HepG2 (cell line): ENCODE results near the gene IST1. TPM values are rescaled to one million over a fixed set of nuclear protein-coding genes. Genes with fewer than 3 reads are reported as not detected.

Experiments used
- ATF7 ChIP-seq, 2 experiments: fragments of 450-650 bp in 1 of 2; sonication (generic) in 1 of 2; formaldehyde crosslinking in 1 of 2; IDR thresholded peaks; 2 replicates each; pipeline versions ENCODE4 v1.4.0 to v1.6.1; 2016 to 2020; ENCODE audit warnings: antibody characterized with exemption in 1 of 2, mild to moderate bottlenecking in 1 of 2, missing genetic modification reagents in 1 of 2
- CBFB ChIP-seq: sonication (generic); formaldehyde crosslinking; IDR thresholded peaks from 2 replicates; pipeline ENCODE4 v1.4.0; 2020; ENCODE audit warnings: missing genetic modification reagents
- CC2D1A ChIP-seq: sonication (generic); formaldehyde crosslinking; IDR thresholded peaks from 2 replicates; pipeline ENCODE4 v1.8.1; 2023; ENCODE audit warnings: mild to moderate bottlenecking, missing genetic modification reagents
- EP300 ChIP-seq, 3 experiments: sonication (generic) in 1 of 3; formaldehyde crosslinking in 1 of 3; IDR thresholded peaks; 2 replicates each; pipeline versions ENCODE4 v1.5.1 to v1.6.1; 2011 to 2020; ENCODE audit warnings: low read depth in 2 of 3, low read length in 2 of 3, borderline replicate concordance in 1 of 3, improper control_type of control experiment in 1 of 3, mild to moderate bottlenecking in 1 of 3, missing genetic modification reagents in 1 of 3, moderate library complexity in 1 of 3
- HIVEP1 ChIP-seq: sonication (generic); formaldehyde crosslinking; IDR thresholded peaks from 2 replicates; pipeline ENCODE4 v1.4.0; 2020; ENCODE audit warnings: mild to moderate bottlenecking, missing genetic modification reagents
- HNF4G ChIP-seq, 2 experiments: sonication (generic) in 1 of 2; formaldehyde crosslinking in 1 of 2; IDR thresholded peaks; 2 replicates each; pipeline versions ENCODE4 v1.4.0 to v1.6.1; 2011 to 2020; ENCODE audit warnings: borderline replicate concordance in 2 of 2, low read depth in 2 of 2, mild to moderate bottlenecking in 2 of 2, low read length in 1 of 2, missing genetic modification reagents in 1 of 2, moderate library complexity in 1 of 2
- KLF9 ChIP-seq: IDR thresholded peaks from 2 replicates; pipeline ENCODE4 v1.6.1; 2016; ENCODE audit warnings: low read depth
- MED13 ChIP-seq: sonication (generic); formaldehyde crosslinking; IDR thresholded peaks from 2 replicates; pipeline ENCODE4 v1.5.0; 2020; ENCODE audit warnings: missing genetic modification reagents
- POGZ ChIP-seq: sonication (generic); formaldehyde crosslinking; IDR thresholded peaks from 2 replicates; pipeline ENCODE4 v1.4.0; 2020; ENCODE audit warnings: mild to moderate bottlenecking, missing genetic modification reagents
- SAP130 ChIP-seq: IDR thresholded peaks from 2 replicates; pipeline ENCODE4 v1.6.1; 2016; ENCODE audit warnings: low read depth
- TBL1XR1 ChIP-seq: fragments of 150-350 bp; IDR thresholded peaks from 2 replicates; pipeline ENCODE4 v1.6.1; 2014; ENCODE audit warnings: borderline replicate concordance, low read length; ENCODE audit not compliant: partially characterized antibody
- TFDP1 ChIP-seq: IDR thresholded peaks from 2 replicates; pipeline ENCODE4 v1.6.1; 2016; ENCODE audit warnings: missing compliant biosample characterization, missing genetic modification reagents, borderline replicate concordance
- ZNF12 ChIP-seq: sonication (generic); formaldehyde crosslinking; IDR thresholded peaks from 2 replicates; pipeline ENCODE4 v1.5.0; 2020; ENCODE audit warnings: missing genetic modification reagents
- ZNF431 ChIP-seq: sonication (generic); formaldehyde crosslinking; IDR thresholded peaks from 2 replicates; pipeline ENCODE4 v1.9.0; 2022; ENCODE audit warnings: missing genetic modification reagents, low read depth, mild to moderate bottlenecking, borderline replicate concordance
- ZNF547 ChIP-seq: sonication (generic); formaldehyde crosslinking; IDR thresholded peaks from 2 replicates; pipeline ENCODE4 v1.5.1; 2020; ENCODE audit warnings: mild to moderate bottlenecking, missing genetic modification reagents
- ZNF775 ChIP-seq: sonication (generic); formaldehyde crosslinking; IDR thresholded peaks from 2 replicates; pipeline ENCODE4 v1.4.0; 2020; ENCODE audit warnings: missing genetic modification reagents, mild to moderate bottlenecking, moderate library complexity, borderline replicate concordance
- polyA plus RNA-seq, 8 experiments: library from polyadenylated mRNA; depleted of rRNA in 3 of 8; stranded (reverse) in 7 of 8; unstranded in 1 of 8; fragments of >200 nt; fragmentation: Illumina TruSeq in 4 of 8; extraction: Trizol in 4 of 8; gene quantifications; 2 replicates each; pipeline versions ENCODE4 v1.2.1 to v1.2.3, GENCODE V29; 2011 to 2016; ENCODE audit warnings: low read depth in 4 of 8, missing spikeins in 1 of 8, mixed read lengths in 1 of 8; ENCODE audit not compliant: insufficient read depth in 1 of 8
- total RNA-seq, 5 experiments: library from RNA; depleted of rRNA; stranded (reverse); fragments of >200 nt; fragmentation: Illumina TruSeq; extraction: Trizol; gene quantifications; 2 replicates each; pipeline ENCODE4 v1.2.3, GENCODE V29; 2016; ENCODE audit warnings: low read depth in 1 of 5
- TF ChIP-seq, protein P1 (sequence below): sonication (generic); formaldehyde crosslinking; IDR thresholded peaks from 2 replicates; pipeline ENCODE4 v1.4.0; 2020; ENCODE audit warnings: missing genetic modification reagents, borderline replicate concordance
- TF ChIP-seq, protein P2 (sequence below): sonication (generic); formaldehyde crosslinking; IDR thresholded peaks from 2 replicates; pipeline ENCODE4 v1.4.0; 2020; ENCODE audit warnings: missing genetic modification reagents, borderline replicate concordance
- TF ChIP-seq, protein P3 (sequence below): fragments of 450-650 bp; IDR thresholded peaks from 2 replicates; pipeline ENCODE4 v1.6.1; 2016

Gene IST1
- total and polyA plus RNA-seq, 2 of the 13 experiments (the other 11 are each of a cell fraction or from before 2014, with no cell fraction given) = 346 to 415 TPM

DNA sequence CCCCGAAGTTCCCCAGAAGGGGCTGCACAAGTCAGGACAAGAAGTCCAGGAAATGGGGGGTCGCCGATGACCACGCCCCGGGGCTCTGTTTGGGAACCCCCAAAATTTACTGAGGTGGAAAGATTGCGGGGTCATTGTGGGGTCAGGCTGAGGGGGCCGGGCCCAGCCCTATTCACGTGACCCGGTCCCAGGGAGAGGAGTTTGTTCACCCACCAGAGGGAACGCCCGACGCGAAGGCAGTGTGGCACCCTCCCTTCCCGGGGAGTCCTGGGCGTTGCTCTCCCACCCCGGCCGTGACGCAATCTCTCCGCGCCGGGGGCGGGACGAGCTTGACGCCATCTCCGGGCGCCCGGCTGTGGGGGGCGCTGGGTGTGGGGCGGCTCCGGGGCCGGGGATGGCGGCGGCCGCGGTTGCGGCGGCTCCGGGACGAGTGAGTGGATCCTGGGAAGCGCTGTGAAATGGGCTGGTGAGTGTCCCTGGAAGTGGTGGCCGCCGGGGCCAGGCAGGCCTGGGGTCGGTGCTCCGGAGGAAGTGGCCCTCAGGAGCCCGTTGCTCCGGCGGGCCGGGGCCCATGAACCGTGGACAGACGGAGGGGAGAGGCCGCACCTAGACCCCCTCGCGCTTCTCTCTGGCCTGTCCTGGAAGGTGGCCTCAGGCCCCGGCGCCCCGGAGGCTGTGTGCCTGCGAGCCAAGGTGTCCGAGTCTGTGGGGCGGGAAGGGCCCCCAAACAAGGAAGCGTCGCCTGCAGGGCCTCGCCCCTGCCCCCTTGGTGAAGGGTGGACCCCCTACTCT, 49.5 kb upstream of the IST1 start, which contains the start of gene ATXN1L (continued):
- TF ChIP-seq MED13 (peak; percentile 62; the same call in 1 of the 2 replicates), KLF9 (CRISPR knock-in tag) (no peak), HIVEP1 (CRISPR knock-in tag) (no peak; the same call in 1 of the 2 replicates), TFDP1 (CRISPR knock-in tag) (peak; percentile 47; the same call in 1 of the 2 replicates), ATF7 (IDR thresholded peaks at IDR 0.05) (0 out of 2 replicates have a peak, but pooled peaks have one; percentile 32), ATF7 (CRISPR knock-in tag; IDR thresholded peaks at IDR 0.05) (0 out of 2 replicates have a peak, but pooled peaks have one; percentile 0), ZNF775 (CRISPR knock-in tag) (no peak; the same call in 1 of the 2 replicates), TBL1XR1 (peak; percentile 20), ZNF431 (CRISPR knock-in tag) (0 out of 2 replicates have a peak, but pooled peaks have one; percentile 28), HNF4G (IDR thresholded peaks at IDR 0.05; ENCODE audit: borderline replicate concordance, low read depth, low read length) (peak; percentile 59; the same call in 1 of the 2 replicates), HNF4G (CRISPR knock-in tag; IDR thresholded peaks at IDR 0.05; ENCODE audit: borderline replicate concordance, low read depth) (peak; percentile 32; the same call in 1 of the 2 replicates), POGZ (CRISPR knock-in tag) (peak; percentile 90), CBFB (CRISPR knock-in tag) (peak; percentile 61; the same call in 1 of the 2 replicates), CC2D1A (no peak), ZNF547 (CRISPR knock-in tag) (peak; percentile 82), SAP130 (CRISPR knock-in tag) (peak; percentile 98), EP300 (IDR thresholded peaks at IDR 0.05; ENCODE audit: low read depth in 2 of 2, low read length in 2 of 2) (peak; percentile 41 to 87; a peak in 3 of 4 replicates), EP300 (CRISPR knock-in tag; IDR thresholded peaks at IDR 0.05; ENCODE audit: borderline replicate concordance) (peak; percentile 69), ZNF12 (CRISPR knock-in tag) (peak; percentile 33; the same call in 1 of the 2 replicates)
- TF ChIP-seq, protein P1, sequence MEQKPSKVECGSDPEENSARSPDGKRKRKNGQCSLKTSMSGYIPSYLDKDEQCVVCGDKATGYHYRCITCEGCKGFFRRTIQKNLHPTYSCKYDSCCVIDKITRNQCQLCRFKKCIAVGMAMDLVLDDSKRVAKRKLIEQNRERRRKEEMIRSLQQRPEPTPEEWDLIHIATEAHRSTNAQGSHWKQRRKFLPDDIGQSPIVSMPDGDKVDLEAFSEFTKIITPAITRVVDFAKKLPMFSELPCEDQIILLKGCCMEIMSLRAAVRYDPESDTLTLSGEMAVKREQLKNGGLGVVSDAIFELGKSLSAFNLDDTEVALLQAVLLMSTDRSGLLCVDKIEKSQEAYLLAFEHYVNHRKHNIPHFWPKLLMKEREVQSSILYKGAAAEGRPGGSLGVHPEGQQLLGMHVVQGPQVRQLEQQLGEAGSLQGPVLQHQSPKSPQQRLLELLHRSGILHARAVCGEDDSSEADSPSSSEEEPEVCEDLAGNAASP (CRISPR knock-in tag) = peak; percentile 80; the same call in 1 of the 2 replicates
- TF ChIP-seq, protein P2, sequence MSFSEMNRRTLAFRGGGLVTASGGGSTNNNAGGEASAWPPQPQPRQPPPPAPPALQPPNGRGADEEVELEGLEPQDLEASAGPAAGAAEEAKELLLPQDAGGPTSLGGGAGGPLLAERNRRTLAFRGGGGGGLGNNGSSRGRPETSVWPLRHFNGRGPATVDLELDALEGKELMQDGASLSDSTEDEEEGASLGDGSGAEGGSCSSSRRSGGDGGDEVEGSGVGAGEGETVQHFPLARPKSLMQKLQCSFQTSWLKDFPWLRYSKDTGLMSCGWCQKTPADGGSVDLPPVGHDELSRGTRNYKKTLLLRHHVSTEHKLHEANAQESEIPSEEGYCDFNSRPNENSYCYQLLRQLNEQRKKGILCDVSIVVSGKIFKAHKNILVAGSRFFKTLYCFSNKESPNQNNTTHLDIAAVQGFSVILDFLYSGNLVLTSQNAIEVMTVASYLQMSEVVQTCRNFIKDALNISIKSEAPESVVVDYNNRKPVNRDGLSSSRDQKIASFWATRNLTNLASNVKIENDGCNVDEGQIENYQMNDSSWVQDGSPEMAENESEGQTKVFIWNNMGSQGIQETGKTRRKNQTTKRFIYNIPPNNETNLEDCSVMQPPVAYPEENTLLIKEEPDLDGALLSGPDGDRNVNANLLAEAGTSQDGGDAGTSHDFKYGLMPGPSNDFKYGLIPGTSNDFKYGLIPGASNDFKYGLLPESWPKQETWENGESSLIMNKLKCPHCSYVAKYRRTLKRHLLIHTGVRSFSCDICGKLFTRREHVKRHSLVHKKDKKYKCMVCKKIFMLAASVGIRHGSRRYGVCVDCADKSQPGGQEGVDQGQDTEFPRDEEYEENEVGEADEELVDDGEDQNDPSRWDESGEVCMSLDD = peak; percentile 89; the same call in 1 of the 2 replicates
- TF ChIP-seq, protein P3, sequence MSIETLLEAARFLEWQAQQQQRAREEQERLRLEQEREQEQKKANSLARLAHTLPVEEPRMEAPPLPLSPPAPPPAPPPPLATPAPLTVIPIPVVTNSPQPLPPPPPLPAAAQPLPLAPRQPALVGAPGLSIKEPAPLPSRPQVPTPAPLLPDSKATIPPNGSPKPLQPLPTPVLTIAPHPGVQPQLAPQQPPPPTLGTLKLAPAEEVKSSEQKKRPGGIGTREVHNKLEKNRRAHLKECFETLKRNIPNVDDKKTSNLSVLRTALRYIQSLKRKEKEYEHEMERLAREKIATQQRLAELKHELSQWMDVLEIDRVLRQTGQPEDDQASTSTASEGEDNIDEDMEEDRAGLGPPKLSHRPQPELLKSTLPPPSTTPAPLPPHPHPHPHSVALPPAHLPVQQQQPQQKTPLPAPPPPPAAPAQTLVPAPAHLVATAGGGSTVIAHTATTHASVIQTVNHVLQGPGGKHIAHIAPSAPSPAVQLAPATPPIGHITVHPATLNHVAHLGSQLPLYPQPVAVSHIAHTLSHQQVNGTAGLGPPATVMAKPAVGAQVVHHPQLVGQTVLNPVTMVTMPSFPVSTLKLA = no peak; the same call in 1 of the 2 replicates
